SK-N-SH (cell line): ENCODE measurements around the gene KCNK15. TPM values are rescaled to one million over a fixed set of nuclear protein-coding genes. Genes with fewer than 3 reads are reported as not detected.

Experiments
- CTCF ChIA-PET: fragments of 300-600, 350-600 bp; formaldehyde crosslinking; extraction: SDS; loops from one replicate; lab custom pipeline; 2021; lab: Yijun Ruan, JAX
- POLR2A ChIA-PET: fragments of 350-600 bp; sonication (Branson Sonifier 250); formaldehyde crosslinking; extraction: SDS; loops from one replicate; lab custom pipeline; 2020; ENCODE audit warnings: antibody characterized with exemption, inconsistent platforms; lab: Yijun Ruan, JAX
- DNase-seq: peaks from one replicate; pipeline ENCODE4 v3.0.0; 2012
- H2AFZ ChIP-seq: fragments of 200-600 bp; sonication (generic); 2 replicates; pipeline ENCODE4 v1.8.1; 2016; ENCODE audit warnings: antibody characterized with exemption, mild to moderate bottlenecking, low read depth
- H3F3A ChIP-seq: fragments of 200-600 bp; sonication (generic); replicated peaks from 2 replicates; pipeline ENCODE3; 2016; ENCODE audit warnings: antibody characterized with exemption, mild to moderate bottlenecking; ENCODE audit not compliant: insufficient read depth
- H3K27ac ChIP-seq, 2 experiments: fragments of 200-500 bp in 1 of 2; fragments of 200-600 bp in 1 of 2; sonication (Bioruptor generic) in 1 of 2; sonication (generic), shearing (Covaris generic) in 1 of 2; 2 replicates each; pipeline versions ENCODE4 v1.5.1 to v1.6.1; 2014 to 2016; ENCODE audit warnings: low read depth in 2 of 2, inconsistent platforms in 1 of 2, low read length in 1 of 2, mild to moderate bottlenecking in 1 of 2, mixed read lengths in 1 of 2
- H3K27me3 ChIP-seq: fragments of 200-600 bp; sonication (generic), shearing (Covaris generic); 2 replicates; pipeline ENCODE4 v1.6.1; 2016; ENCODE audit warnings: mixed run types; ENCODE audit not compliant: insufficient read depth
- H3K36me3 ChIP-seq, 2 experiments: fragments of 200-500 bp in 1 of 2; fragments of 200-600 bp in 1 of 2; sonication (Bioruptor generic) in 1 of 2; sonication (generic) in 1 of 2; replicated peaks in 1 of 2; 2 replicates each; pipeline versions ENCODE3 to v1.5.1; 2014 to 2016; ENCODE audit warnings: low read length in 1 of 2, mild to moderate bottlenecking in 1 of 2; ENCODE audit not compliant: insufficient read depth in 2 of 2, control insufficient read depth in 1 of 2
- H3K4me1 ChIP-seq, 2 experiments: fragments of 200-500 bp in 1 of 2; fragments of 200-600 bp in 1 of 2; sonication (Bioruptor generic) in 1 of 2; sonication (generic), shearing (Covaris generic) in 1 of 2; 2 replicates each; pipeline versions ENCODE4 v1.5.1 to v1.6.1; 2014 to 2016; ENCODE audit warnings: low read depth in 1 of 2, low read length in 1 of 2, mixed run types in 1 of 2; ENCODE audit not compliant: insufficient read depth in 2 of 2, control insufficient read depth in 1 of 2
- H3K4me2 ChIP-seq: fragments of 200-600 bp; sonication (generic), shearing (Covaris generic); 2 replicates; pipeline ENCODE4 v1.6.1; 2017; ENCODE audit warnings: mixed run types
- H3K4me3 ChIP-seq, 2 experiments: fragments of 200-500 bp in 1 of 2; fragments of 200-600 bp in 1 of 2; sonication (Bioruptor generic) in 1 of 2; sonication (generic), shearing (Covaris generic) in 1 of 2; 2 replicates each; pipeline versions ENCODE4 v1.5.1 to v1.8.1; 2014 to 2016; ENCODE audit warnings: low read depth in 2 of 2, inconsistent platforms in 1 of 2, low read length in 1 of 2, mild to moderate bottlenecking in 1 of 2, mixed read lengths in 1 of 2, moderate library complexity in 1 of 2
- H3K79me2 ChIP-seq: fragments of 200-600 bp; sonication (generic); 2 replicates; pipeline ENCODE4 v1.8.1; 2017; ENCODE audit warnings: mild to moderate bottlenecking; ENCODE audit not compliant: insufficient read depth
- H3K9ac ChIP-seq: fragments of 200-600 bp; sonication (generic); 2 replicates; pipeline ENCODE4 v1.6.1; 2017; ENCODE audit warnings: mixed run types
- H3K9me2 ChIP-seq: fragments of 200-600 bp; sonication (generic); 2 replicates; pipeline ENCODE4 v1.6.1; 2017; ENCODE audit warnings: mixed run types
- H3K9me3 ChIP-seq: fragments of 200-600 bp; sonication (generic); 2 replicates; pipeline ENCODE4 v1.6.1; 2017; ENCODE audit warnings: mixed run types, mild to moderate bottlenecking, moderate library complexity
- H4K20me1 ChIP-seq: fragments of 200-600 bp; sonication (generic); 2 replicates; pipeline ENCODE4 v1.6.1; 2017; ENCODE audit warnings: mild to moderate bottlenecking, mixed run types; ENCODE audit not compliant: insufficient read depth
- CHD2 ChIP-seq: fragments of 150-350 bp; IDR thresholded peaks from 2 replicates; pipeline ENCODE4 v1.6.1; 2018; ENCODE audit warnings: low read length; ENCODE audit not compliant: partially characterized antibody
- ELF1 ChIP-seq: IDR thresholded peaks from 2 replicates; pipeline ENCODE4 v1.4.0; 2012
- EP300 ChIP-seq, 2 experiments: IDR thresholded peaks; 2 replicates each; pipeline versions ENCODE4 v1.4.0 to v1.6.1; 2012; ENCODE audit warnings: borderline replicate concordance in 1 of 2, low read depth in 1 of 2, low read length in 1 of 2
- FOSL2 ChIP-seq: IDR thresholded peaks from 2 replicates; pipeline ENCODE4 v1.4.0; 2012; ENCODE audit warnings: low read depth, mild to moderate bottlenecking, moderate library complexity, borderline replicate concordance
- FOXJ3 ChIP-seq: sonication (generic); formaldehyde crosslinking; IDR thresholded peaks from 2 replicates; pipeline ENCODE4 v1.5.1; 2020; ENCODE audit warnings: mild to moderate bottlenecking, missing genetic modification reagents
- FOXM1 ChIP-seq: IDR thresholded peaks from 2 replicates; pipeline ENCODE4 v1.4.0; 2012; ENCODE audit warnings: low read depth, mild to moderate bottlenecking
- GABPA ChIP-seq: IDR thresholded peaks from 2 replicates; pipeline ENCODE4 v1.4.0; 2012; ENCODE audit warnings: low read depth, mild to moderate bottlenecking
- GATA2 ChIP-seq: sonication (generic); formaldehyde crosslinking; IDR thresholded peaks from 2 replicates; pipeline ENCODE4 v1.5.0; 2020; ENCODE audit warnings: mild to moderate bottlenecking, missing genetic modification reagents
- JUND ChIP-seq: IDR thresholded peaks from 2 replicates; pipeline ENCODE4 v1.4.0; 2012
- MEF2A ChIP-seq: IDR thresholded peaks from 2 replicates; pipeline ENCODE4 v1.4.0; 2012; ENCODE audit warnings: low read depth, borderline replicate concordance
- MXI1 ChIP-seq: IDR thresholded peaks from 2 replicates; pipeline ENCODE4 v1.6.1; 2012; ENCODE audit warnings: mild to moderate bottlenecking, low read depth, low read length, improper control_type of control experiment
- NRF1 ChIP-seq: IDR thresholded peaks from 2 replicates; pipeline ENCODE4 v1.6.1; 2012; ENCODE audit warnings: low read depth, mild to moderate bottlenecking, low read length
- RCOR1 ChIP-seq: fragments of 150-350 bp; IDR thresholded peaks from 2 replicates; pipeline ENCODE4 v1.6.1; 2017; ENCODE audit warnings: antibody characterized with exemption, low read length
- RFX5 ChIP-seq: IDR thresholded peaks from 2 replicates; pipeline ENCODE4 v1.6.1; 2012; ENCODE audit warnings: mild to moderate bottlenecking, improper control_type of control experiment, low read length
- RXRA ChIP-seq: IDR thresholded peaks from 2 replicates; pipeline ENCODE4 v1.4.0; 2012; ENCODE audit warnings: low read depth, mild to moderate bottlenecking, borderline replicate concordance
- SIN3A ChIP-seq: IDR thresholded peaks from 2 replicates; pipeline ENCODE4 v1.6.1; 2012; ENCODE audit warnings: low read depth, mild to moderate bottlenecking, low read length, moderate library complexity, borderline replicate concordance
- SMC3 ChIP-seq: IDR thresholded peaks from 2 replicates; pipeline ENCODE4 v1.6.1; 2012; ENCODE audit warnings: low read depth, low read length, improper control_type of control experiment
- TAF1 ChIP-seq: IDR thresholded peaks from 2 replicates; pipeline ENCODE4 v1.6.1; 2012; ENCODE audit warnings: low read depth, mild to moderate bottlenecking, low read length, moderate library complexity, borderline replicate concordance
- TCF12 ChIP-seq: IDR thresholded peaks from 2 replicates; pipeline ENCODE4 v1.4.0; 2012
- TEAD4 ChIP-seq: IDR thresholded peaks from 2 replicates; pipeline ENCODE4 v1.4.0; 2012; ENCODE audit warnings: mild to moderate bottlenecking, borderline replicate concordance; ENCODE audit not compliant: insufficient read depth
- YY1 ChIP-seq: IDR thresholded peaks from 2 replicates; pipeline ENCODE4 v1.4.0; 2012; ENCODE audit warnings: low read depth, mild to moderate bottlenecking
- WGBS: methylation state at CpG from one replicate; pipeline ENCODE4 v1.1.6; 2017; ENCODE audit warnings: low lambda C conversion rate; 5-methylcytosine and 5-hydroxymethylcytosine counted together
- polyA plus RNA-seq, 3 experiments: library from polyadenylated mRNA; depleted of rRNA; stranded (reverse); fragments of >200 nt; gene quantifications; 2 replicates each; pipeline ENCODE4 v1.2.3, GENCODE V29; 2012
- TF ChIP-seq, protein P1 (sequence below): IDR thresholded peaks from 2 replicates; pipeline ENCODE4 v1.4.0; 2012; ENCODE audit warnings: low read depth
- TF ChIP-seq, protein P2 (sequence below): IDR thresholded peaks from 2 replicates; pipeline ENCODE4 v1.4.0; 2012; ENCODE audit warnings: low read depth, borderline replicate concordance
- TF ChIP-seq, protein P3 (sequence below): IDR thresholded peaks from 2 replicates; pipeline ENCODE4 v1.6.1; 2012; ENCODE audit warnings: mild to moderate bottlenecking, low read depth, low read length, moderate library complexity
- TF ChIP-seq, protein P4 (sequence below): fragments of 200-600 bp; sonication (generic); IDR thresholded peaks from 2 replicates; pipeline ENCODE4 v1.6.1; 2017; ENCODE audit warnings: antibody characterized with exemption, mild to moderate bottlenecking, moderate library complexity
- TF ChIP-seq, protein P5 (sequence below): fragments of 150-350 bp; IDR thresholded peaks from 2 replicates; pipeline ENCODE4 v1.6.1; 2016; ENCODE audit warnings: mild to moderate bottlenecking, low read depth, low read length

Gene KCNK15
- polyA plus RNA-seq, 1 of the 3 experiments (the other 2 are of a cell fraction) = 0.02 TPM

DNA sequence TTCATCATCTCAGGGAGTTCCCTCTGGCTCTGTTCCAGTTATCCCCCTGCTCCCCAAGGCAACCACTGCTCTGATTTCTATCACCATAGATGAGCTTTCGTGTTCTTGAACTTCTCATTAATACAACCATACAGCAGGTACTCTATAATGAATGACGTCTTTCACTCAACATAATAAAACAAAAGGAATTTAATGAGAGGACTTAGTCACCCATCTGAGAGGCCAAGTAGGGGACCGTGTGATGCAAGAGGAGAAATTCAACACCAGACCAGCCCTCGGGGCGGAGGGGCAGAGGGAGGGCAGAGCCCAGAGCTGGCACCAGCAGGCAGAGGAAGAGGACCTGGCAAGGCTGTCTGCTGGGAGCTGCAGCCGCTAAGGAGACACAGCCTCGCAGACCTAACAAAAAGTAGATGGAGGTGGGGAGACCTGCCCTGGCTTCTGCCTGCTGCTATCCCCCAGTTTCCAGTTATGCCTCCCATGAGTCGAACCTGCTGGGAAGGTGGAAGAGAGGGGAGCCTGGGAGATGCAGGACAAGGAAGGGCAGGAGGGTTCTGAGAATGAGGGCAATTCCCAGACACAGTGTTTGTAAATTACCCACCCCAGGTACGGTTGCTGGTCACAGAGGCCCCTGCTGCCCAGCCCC lies 16.7 kb upstream of the KCNK15 start:
- CTCF ChIA-PET = interaction anchor here (1.0 to 9.0 kb wide), 7 partner anchors 9 to 138 kb away, joined by 3 to 183 read pairs (median 5); no protein-coding TSS in a partner anchor
- H3K4me2 ChIP-seq = peak overlapping the region; percentile 75
- TF ChIP-seq, protein P1, sequence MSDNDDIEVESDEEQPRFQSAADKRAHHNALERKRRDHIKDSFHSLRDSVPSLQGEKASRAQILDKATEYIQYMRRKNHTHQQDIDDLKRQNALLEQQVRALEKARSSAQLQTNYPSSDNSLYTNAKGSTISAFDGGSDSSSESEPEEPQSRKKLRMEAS = peak; percentile 62; the same call in 1 of the 2 replicates
- TF ChIP-seq MXI1 (no peak), MEF2A (peak; percentile 19; the same call in 1 of the 2 replicates), ELF1 (no peak), RCOR1 (no peak), GATA2 (CRISPR knock-in tag) (peak; percentile 47), EP300 (IDR thresholded peaks at IDR 0.05; ENCODE audit: borderline replicate concordance in 1 of 2, low read depth in 1 of 2, low read length in 1 of 2) (peak; percentile 59 to 77; a peak in 3 of 4 replicates), SIN3A (no peak), TEAD4 (0 out of 2 replicates have a peak, but pooled peaks have one; percentile 66), FOSL2 (peak; percentile 79), FOXM1 (no peak), JUND (peak; percentile 79), RFX5 (no peak), CHD2 (peak; percentile 11), FOXJ3 (no peak), SMC3 (no peak), NRF1 (no peak), GABPA (no peak), RXRA (peak; percentile 80; the same call in 1 of the 2 replicates), TCF12 (peak; percentile 86), TAF1 (no peak), YY1 (no peak)
- TF ChIP-seq, protein P2, sequence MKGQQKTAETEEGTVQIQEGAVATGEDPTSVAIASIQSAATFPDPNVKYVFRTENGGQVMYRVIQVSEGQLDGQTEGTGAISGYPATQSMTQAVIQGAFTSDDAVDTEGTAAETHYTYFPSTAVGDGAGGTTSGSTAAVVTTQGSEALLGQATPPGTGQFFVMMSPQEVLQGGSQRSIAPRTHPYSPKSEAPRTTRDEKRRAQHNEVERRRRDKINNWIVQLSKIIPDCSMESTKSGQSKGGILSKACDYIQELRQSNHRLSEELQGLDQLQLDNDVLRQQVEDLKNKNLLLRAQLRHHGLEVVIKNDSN = peak; percentile 25; the same call in 1 of the 2 replicates
- TF ChIP-seq, protein P3, sequence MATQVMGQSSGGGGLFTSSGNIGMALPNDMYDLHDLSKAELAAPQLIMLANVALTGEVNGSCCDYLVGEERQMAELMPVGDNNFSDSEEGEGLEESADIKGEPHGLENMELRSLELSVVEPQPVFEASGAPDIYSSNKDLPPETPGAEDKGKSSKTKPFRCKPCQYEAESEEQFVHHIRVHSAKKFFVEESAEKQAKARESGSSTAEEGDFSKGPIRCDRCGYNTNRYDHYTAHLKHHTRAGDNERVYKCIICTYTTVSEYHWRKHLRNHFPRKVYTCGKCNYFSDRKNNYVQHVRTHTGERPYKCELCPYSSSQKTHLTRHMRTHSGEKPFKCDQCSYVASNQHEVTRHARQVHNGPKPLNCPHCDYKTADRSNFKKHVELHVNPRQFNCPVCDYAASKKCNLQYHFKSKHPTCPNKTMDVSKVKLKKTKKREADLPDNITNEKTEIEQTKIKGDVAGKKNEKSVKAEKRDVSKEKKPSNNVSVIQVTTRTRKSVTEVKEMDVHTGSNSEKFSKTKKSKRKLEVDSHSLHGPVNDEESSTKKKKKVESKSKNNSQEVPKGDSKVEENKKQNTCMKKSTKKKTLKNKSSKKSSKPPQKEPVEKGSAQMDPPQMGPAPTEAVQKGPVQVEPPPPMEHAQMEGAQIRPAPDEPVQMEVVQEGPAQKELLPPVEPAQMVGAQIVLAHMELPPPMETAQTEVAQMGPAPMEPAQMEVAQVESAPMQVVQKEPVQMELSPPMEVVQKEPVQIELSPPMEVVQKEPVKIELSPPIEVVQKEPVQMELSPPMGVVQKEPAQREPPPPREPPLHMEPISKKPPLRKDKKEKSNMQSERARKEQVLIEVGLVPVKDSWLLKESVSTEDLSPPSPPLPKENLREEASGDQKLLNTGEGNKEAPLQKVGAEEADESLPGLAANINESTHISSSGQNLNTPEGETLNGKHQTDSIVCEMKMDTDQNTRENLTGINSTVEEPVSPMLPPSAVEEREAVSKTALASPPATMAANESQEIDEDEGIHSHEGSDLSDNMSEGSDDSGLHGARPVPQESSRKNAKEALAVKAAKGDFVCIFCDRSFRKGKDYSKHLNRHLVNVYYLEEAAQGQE = 0 out of 2 replicates have a peak, but pooled peaks have one; percentile 33
- TF ChIP-seq, protein P4, sequence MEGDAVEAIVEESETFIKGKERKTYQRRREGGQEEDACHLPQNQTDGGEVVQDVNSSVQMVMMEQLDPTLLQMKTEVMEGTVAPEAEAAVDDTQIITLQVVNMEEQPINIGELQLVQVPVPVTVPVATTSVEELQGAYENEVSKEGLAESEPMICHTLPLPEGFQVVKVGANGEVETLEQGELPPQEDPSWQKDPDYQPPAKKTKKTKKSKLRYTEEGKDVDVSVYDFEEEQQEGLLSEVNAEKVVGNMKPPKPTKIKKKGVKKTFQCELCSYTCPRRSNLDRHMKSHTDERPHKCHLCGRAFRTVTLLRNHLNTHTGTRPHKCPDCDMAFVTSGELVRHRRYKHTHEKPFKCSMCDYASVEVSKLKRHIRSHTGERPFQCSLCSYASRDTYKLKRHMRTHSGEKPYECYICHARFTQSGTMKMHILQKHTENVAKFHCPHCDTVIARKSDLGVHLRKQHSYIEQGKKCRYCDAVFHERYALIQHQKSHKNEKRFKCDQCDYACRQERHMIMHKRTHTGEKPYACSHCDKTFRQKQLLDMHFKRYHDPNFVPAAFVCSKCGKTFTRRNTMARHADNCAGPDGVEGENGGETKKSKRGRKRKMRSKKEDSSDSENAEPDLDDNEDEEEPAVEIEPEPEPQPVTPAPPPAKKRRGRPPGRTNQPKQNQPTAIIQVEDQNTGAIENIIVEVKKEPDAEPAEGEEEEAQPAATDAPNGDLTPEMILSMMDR = no peak
- TF ChIP-seq, protein P5, sequence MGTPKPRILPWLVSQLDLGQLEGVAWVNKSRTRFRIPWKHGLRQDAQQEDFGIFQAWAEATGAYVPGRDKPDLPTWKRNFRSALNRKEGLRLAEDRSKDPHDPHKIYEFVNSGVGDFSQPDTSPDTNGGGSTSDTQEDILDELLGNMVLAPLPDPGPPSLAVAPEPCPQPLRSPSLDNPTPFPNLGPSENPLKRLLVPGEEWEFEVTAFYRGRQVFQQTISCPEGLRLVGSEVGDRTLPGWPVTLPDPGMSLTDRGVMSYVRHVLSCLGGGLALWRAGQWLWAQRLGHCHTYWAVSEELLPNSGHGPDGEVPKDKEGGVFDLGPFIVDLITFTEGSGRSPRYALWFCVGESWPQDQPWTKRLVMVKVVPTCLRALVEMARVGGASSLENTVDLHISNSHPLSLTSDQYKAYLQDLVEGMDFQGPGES = no peak

More for the DNA sequence above, 16.7 kb upstream of the KCNK15 start:
- Histone ChIP-seq H3K27me3 (no peaks in the 10 kb centered on the region), H3K27ac (peak overlapping the region; percentile 45 to 67), H3K79me2 (no peaks in the 10 kb centered on the region), H3K9me3 (no peaks in the 10 kb centered on the region), H3K9ac (peak overlapping the region; percentile 50; the same call in 1 of the 2 replicates), H3F3A (peaks cover 21% of the 10 kb centered on the region), H3K4me1 (peaks cover 19 to 21% of the 10 kb centered on the region in 2 experiments), H4K20me1 (no peaks in the 10 kb centered on the region), H2AFZ (no peak overlapping the region; the same call in 1 of the 2 replicates), H3K36me3 (no peaks in the 10 kb centered on the region), H3K9me2 (no peaks in the 10 kb centered on the region), H3K4me3 (peak overlapping the region; percentile 0 to 22; a peak in 1 of 4 replicates)
- DNase-seq = peak; percentile 88
- POLR2A ChIA-PET = interaction anchor here (0.5 kb wide), 1 partner anchor 146 kb away, joined by 3 read pairs; no protein-coding TSS in a partner anchor
- 2% methylated on average over 9 of the region's 9 CpGs for WGBS
